ENCODE data around the gene TMEM250.

DNA sequence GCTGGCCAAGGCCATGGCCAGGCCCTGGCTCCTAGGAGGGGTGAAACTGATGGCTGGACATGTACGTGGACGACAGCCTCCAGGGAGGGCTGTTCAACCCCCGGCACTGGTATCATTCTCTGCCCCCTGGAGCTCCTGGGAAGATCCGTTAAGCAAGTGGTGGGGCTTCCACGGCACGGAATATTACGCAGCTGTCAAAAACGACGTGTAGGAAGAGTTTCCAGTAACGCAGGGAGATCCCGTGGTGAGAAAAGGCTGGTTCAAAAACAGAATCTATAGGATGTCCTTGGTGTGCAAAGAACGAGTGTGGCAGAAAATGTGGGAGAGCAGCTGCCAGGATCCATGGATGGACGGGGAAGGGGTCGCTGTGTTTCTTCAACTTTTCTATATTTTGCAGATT lies 36.3 kb upstream of the TMEM250 start:
- TF ChIP-seq, protein P1, sequence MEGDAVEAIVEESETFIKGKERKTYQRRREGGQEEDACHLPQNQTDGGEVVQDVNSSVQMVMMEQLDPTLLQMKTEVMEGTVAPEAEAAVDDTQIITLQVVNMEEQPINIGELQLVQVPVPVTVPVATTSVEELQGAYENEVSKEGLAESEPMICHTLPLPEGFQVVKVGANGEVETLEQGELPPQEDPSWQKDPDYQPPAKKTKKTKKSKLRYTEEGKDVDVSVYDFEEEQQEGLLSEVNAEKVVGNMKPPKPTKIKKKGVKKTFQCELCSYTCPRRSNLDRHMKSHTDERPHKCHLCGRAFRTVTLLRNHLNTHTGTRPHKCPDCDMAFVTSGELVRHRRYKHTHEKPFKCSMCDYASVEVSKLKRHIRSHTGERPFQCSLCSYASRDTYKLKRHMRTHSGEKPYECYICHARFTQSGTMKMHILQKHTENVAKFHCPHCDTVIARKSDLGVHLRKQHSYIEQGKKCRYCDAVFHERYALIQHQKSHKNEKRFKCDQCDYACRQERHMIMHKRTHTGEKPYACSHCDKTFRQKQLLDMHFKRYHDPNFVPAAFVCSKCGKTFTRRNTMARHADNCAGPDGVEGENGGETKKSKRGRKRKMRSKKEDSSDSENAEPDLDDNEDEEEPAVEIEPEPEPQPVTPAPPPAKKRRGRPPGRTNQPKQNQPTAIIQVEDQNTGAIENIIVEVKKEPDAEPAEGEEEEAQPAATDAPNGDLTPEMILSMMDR (IDR thresholded peaks at IDR 0.05) = no peak
- TF ChIP-seq POLR2A (IDR thresholded peaks at IDR 0.05) = no peak
